Upper lobe of left lung (tissue), 6 donors: ENCODE measurements around the gene TENT5C. TPM values are rescaled to one million over a fixed set of nuclear protein-coding genes. Genes with fewer than 3 reads are reported as not detected.

Experiments
- ATAC-seq, 2 donors: fragments of 200-7000 bp; cut with Tn5 transposase; one replicate each; pipeline ENCODE4 v1.9.1; 2022; ENCODE audit warnings: mild to moderate bottlenecking in 2 of 2, moderate library complexity in 2 of 2; ENCODE audit not compliant: low FRiP score in 2 of 2
- DNase-seq, 2 donors: peaks; one replicate each; pipeline ENCODE4 v3.0.0-alpha.2; 2019 to 2020
- H3K27ac ChIP-seq, 4 donors: fragments of 200-600 bp; sonication (generic); one replicate each; pipeline ENCODE4 v1.5.1; 2016 to 2019
- H3K27me3 ChIP-seq, 4 donors: fragments of 200-600 bp; sonication (generic); one replicate each; pipeline ENCODE4 v1.5.1; 2017 to 2019
- H3K36me3 ChIP-seq, 4 donors: fragments of 200-600 bp; sonication (generic); one replicate each; pipeline ENCODE4 v1.5.1; 2016 to 2019
- H3K4me1 ChIP-seq, 4 donors: fragments of 200-600 bp; sonication (generic); one replicate each; pipeline ENCODE4 v1.5.1; 2018 to 2019
- H3K4me3 ChIP-seq, 4 donors: fragments of 200-600 bp; sonication (generic); one replicate each; pipeline ENCODE4 v1.5.1; 2017 to 2019; ENCODE audit warnings: mild to moderate bottlenecking in 2 of 4, moderate library complexity in 1 of 4
- H3K9me3 ChIP-seq, 4 donors: fragments of 200-600 bp; sonication (generic); one replicate each; pipeline ENCODE4 v1.5.1; 2018 to 2019
- EP300 ChIP-seq, 4 donors: sonication (generic); formaldehyde crosslinking; IDR thresholded peaks; one replicate each; pipeline ENCODE4 v1.5.1; 2017; ENCODE audit warnings: antibody characterized with exemption in 4 of 4, control low read depth in 2 of 4
- POLR2A ChIP-seq, 4 donors: fragments of 450-650 bp; IDR thresholded peaks; one replicate each; pipeline ENCODE4 v1.5.1; 2016 to 2017; ENCODE audit warnings: antibody characterized with exemption in 4 of 4, mild to moderate bottlenecking in 2 of 4
- POLR2AphosphoS5 ChIP-seq, 2 donors: sonication (generic); formaldehyde crosslinking; IDR thresholded peaks; one replicate each; pipeline ENCODE4 v1.5.1; 2017; ENCODE audit warnings: antibody characterized with exemption in 2 of 2
- WGBS, 2 donors: methylation state at CpG; one replicate each; pipeline ENCODE4 v1.1.5; 2017 to 2018; 5-methylcytosine and 5-hydroxymethylcytosine counted together
- total RNA-seq, 6 donors: library from RNA; depleted of rRNA in 4 of 6; stranded (reverse); fragments of >200 nt in 4 of 6; gene quantifications; one replicate each; pipeline versions ENCODE4 v1.1.0 to v1.2.1, GENCODE V29; 2016 to 2021
- TF ChIP-seq, protein P1 (sequence below), 6 experiments: fragments of 450-650 bp in 4 of 6; fragments of 200-600 bp in 2 of 6; sonication (generic) in 2 of 6; IDR thresholded peaks; one replicate each; pipeline ENCODE4 v1.5.1; 2016 to 2019; ENCODE audit warnings: antibody characterized with exemption in 6 of 6
- donor health status: DM: no; HTN: no; CAD: no; lungs with moderate emphysema.
- donor health status: DM: no; HTN: yes; CAD: no; lungs with severe emphysema.

The TENT5C gene
- total RNA-seq, 6 donors from 2014 or later, result 8.1 to 37.8 (median 18.4) TPM

DNA sequence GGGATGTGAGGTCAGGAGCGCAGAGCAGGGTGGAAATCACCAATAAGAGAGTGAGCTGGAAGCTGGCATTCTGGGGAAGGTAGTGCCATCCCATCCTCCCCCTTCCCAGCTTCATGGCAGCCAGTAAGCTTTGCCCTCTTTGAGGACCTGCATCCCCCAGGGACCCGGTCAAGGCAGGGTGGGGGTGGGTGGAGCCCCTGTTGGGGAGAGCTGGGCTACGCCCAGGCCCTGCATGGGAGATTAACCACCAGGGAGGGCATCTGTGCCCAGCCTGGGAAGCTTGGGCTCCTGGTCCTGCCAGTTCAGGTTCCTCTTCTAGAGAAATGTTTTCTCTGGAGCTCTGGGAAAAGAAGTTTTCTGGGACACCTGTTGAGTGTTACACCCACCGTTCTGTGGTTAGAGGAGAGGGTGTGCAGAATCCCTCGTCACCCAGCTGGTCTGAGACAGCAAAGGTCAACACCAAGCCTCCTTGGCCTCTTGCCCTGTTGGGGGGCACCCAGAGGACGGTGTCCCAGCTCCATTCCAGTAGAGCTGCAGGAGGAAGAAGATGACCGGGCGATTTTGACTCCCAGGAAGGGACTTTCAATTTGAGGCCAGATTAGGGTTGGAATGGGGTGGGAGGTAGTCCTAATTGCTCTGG lies 30.1 kb upstream of the TENT5C start:
- Histone ChIP-seq H3K27me3 (no peaks in the 10 kb centered on the region), H3K4me3 (no peak overlapping the region), H3K36me3 (no peaks in the 10 kb centered on the region), H3K27ac (no peak overlapping the region), H3K9me3 (no peaks in the 10 kb centered on the region), H3K4me1 (peaks cover 0 to 26% (median 8%) of the 10 kb centered on the region in 4 donors)
- TF ChIP-seq, protein P1, sequence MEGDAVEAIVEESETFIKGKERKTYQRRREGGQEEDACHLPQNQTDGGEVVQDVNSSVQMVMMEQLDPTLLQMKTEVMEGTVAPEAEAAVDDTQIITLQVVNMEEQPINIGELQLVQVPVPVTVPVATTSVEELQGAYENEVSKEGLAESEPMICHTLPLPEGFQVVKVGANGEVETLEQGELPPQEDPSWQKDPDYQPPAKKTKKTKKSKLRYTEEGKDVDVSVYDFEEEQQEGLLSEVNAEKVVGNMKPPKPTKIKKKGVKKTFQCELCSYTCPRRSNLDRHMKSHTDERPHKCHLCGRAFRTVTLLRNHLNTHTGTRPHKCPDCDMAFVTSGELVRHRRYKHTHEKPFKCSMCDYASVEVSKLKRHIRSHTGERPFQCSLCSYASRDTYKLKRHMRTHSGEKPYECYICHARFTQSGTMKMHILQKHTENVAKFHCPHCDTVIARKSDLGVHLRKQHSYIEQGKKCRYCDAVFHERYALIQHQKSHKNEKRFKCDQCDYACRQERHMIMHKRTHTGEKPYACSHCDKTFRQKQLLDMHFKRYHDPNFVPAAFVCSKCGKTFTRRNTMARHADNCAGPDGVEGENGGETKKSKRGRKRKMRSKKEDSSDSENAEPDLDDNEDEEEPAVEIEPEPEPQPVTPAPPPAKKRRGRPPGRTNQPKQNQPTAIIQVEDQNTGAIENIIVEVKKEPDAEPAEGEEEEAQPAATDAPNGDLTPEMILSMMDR (IDR thresholded peaks at IDR 0.05), result no peak
- TF ChIP-seq POLR2A (IDR thresholded peaks at IDR 0.05), result no peak
- no peak for TF ChIP-seq EP300 (IDR thresholded peaks at IDR 0.05)
- no peak for TF ChIP-seq POLR2AphosphoS5 (IDR thresholded peaks at IDR 0.05)
- no peak for ATAC-seq
- no peak for DNase-seq
- WGBS, 2 donors, result 82 to 88% methylated on average over 4 to 8 of the region's 8 CpGs

DNA sequence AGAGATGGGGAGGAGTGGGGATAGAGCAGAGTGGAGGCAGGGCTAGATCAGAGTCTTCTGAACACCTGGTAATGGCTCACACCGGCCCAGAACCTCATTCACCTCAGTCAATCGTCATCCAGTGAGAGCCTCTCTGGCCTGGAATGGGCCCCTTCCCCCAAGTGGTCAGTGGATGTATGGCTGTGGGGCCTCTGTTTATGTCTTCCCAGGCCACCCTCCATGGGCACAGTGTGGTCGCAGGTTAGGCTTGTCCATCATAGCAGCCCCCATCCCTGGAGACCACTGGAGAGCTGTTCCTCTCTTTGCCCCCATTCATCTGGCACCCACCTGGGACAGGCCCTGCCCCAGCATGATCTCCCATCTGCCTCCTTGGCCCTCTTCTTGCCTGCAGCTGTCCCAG lies 29.6 kb upstream of the TENT5C start:
- Histone ChIP-seq H3K36me3 (no peaks in the 10 kb centered on the region), H3K27me3 (no peaks in the 10 kb centered on the region), H3K9me3 (no peaks in the 10 kb centered on the region), H3K27ac (no peak overlapping the region), H3K4me3 (no peak overlapping the region), H3K4me1 (peaks cover 0 to 25% (median 8%) of the 10 kb centered on the region in 4 donors)
- WGBS, 2 donors, result 95 to 100% methylated on average over 2 to 3 of the region's 3 CpGs
- TF ChIP-seq POLR2AphosphoS5 (IDR thresholded peaks at IDR 0.05) (no peak), POLR2A (IDR thresholded peaks at IDR 0.05) (no peak), EP300 (IDR thresholded peaks at IDR 0.05) (no peak)
- TF ChIP-seq, protein P1 (IDR thresholded peaks at IDR 0.05), result no peak
- no peak for ATAC-seq
- DNase-seq, result no peak

DNA sequence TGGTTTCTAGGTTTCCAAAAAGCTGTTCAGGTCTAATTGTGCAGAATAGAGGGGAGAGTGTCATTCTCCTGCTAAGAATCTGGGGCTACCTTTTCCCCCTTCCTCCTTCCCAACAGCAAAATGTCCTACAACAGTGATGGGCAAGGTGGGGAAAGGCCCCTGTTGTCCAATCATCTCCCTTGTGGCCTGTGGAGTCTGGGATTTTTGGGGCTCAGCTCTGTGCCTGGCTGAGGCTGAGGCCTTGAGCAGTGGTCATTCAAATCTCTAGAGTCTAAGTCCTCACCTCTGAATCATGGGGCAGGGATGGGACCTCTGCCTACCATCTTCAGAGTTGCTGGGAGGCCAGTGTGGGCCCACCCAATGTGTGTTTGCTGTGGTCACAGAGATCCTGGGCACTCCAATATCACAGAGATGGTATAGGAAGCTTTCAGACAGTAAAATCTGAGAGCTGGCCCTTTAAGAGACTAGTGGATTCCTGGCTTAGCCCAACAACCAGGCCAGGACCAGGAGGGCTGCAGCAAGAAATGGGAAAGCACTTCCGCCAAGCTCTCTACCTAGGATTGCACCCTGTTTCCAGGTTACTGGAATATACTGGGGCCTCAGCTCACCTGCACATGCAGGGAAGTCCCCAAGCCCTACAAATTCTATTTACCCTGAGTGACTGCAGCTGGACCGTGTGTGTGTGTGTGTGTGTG lies 28.5 kb upstream of the TENT5C start:
- Histone ChIP-seq H3K27me3 (no peaks in the 10 kb centered on the region), H3K4me1 (peaks cover 0 to 14% (median 4%) of the 10 kb centered on the region in 4 donors), H3K27ac (peak overlapping the region in 1 of 4 donors; percentile 26), H3K9me3 (no peaks in the 10 kb centered on the region), H3K4me3 (no peak overlapping the region), H3K36me3 (no peaks in the 10 kb centered on the region)
- 35 to 79% methylated on average over 2 of the region's 2 CpGs for WGBS, 2 donors
- TF ChIP-seq POLR2A (IDR thresholded peaks at IDR 0.05) (no peak), EP300 (IDR thresholded peaks at IDR 0.05) (no peak), POLR2AphosphoS5 (IDR thresholded peaks at IDR 0.05) (no peak)
- TF ChIP-seq, protein P1 (IDR thresholded peaks at IDR 0.05), result no peak
- no peak for ATAC-seq
- peak in 1 of 2 donors; percentile 33 for DNase-seq

DNA sequence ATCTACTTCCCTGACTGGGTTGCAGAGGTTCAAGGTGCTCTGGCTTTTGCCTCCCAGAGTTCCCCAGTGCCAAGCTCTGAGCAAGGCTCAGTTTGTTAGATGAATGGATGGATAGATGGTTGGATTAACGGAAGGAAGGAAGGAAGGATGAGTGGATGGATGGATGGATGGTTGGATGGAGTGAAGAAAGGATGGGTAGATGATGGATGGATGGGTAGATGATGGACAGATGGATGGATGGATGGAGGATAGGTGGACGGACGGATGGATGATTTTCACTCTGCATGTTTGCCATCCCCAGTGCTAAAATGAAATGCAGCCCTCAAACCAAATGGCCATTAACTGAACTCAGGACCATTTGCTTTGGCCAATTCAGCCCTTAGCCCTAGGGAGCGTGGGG lies 27.4 kb upstream of the TENT5C start:
- WGBS, 2 donors, result 87 to 95% methylated on average over 4 of the region's 4 CpGs
- Histone ChIP-seq H3K27me3 (no peaks in the 10 kb centered on the region), H3K4me3 (no peak overlapping the region), H3K36me3 (no peaks in the 10 kb centered on the region), H3K9me3 (no peaks in the 10 kb centered on the region), H3K27ac (no peak overlapping the region), H3K4me1 (peaks cover 0 to 9% (median 0%) of the 10 kb centered on the region in 4 donors)
- ATAC-seq (no peak), DNase-seq (no peak)
- no peak for TF ChIP-seq POLR2A (IDR thresholded peaks at IDR 0.05)
- no peak for TF ChIP-seq EP300 (IDR thresholded peaks at IDR 0.05)

DNA sequence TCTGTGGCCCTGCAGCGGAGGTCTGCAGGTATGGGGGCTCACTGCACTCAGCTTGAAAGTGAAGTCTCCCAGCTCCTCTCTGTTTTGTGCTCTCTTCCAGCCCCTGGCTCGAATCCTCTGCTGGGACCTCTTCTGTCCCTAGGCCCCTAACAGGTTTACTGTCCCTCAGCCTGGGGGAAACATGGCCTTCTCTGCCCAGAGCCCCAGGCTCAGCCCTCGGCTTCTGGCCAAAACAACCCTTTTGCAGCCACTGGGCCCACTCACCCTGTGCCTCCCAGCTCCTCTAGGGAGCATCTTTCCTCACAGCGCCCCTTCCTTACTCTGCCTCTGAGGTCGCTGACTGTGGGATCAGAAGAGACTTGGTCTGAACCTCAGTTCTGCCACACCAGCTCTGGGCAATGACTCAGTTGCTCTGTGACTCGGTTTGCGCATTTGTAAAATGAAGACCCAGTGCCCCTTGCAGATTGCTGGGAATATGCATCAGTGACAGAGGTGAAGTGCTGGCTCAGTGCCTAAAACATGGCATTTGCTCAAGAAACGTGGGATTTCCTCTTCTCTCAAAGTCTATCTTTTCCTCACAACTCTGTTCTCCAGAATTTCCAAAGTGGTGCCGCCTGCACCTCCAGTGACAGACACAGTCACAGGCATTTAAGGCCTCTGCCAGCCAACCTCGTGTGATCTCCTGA lies 26.5 kb upstream of the TENT5C start:
- ATAC-seq, result no peak
- Histone ChIP-seq H3K4me1 (peaks cover 0 to 9% (median 0%) of the 10 kb centered on the region in 4 donors), H3K9me3 (no peaks in the 10 kb centered on the region), H3K27ac (no peak overlapping the region), H3K4me3 (no peak overlapping the region), H3K36me3 (no peaks in the 10 kb centered on the region), H3K27me3 (no peaks in the 10 kb centered on the region)
- 78 to 90% methylated on average over 9 to 10 of the region's 10 CpGs for WGBS, 2 donors
- DNase-seq, result no peak
- no peak for TF ChIP-seq POLR2AphosphoS5 (IDR thresholded peaks at IDR 0.05)
- no peak for TF ChIP-seq POLR2A (IDR thresholded peaks at IDR 0.05)
- TF ChIP-seq EP300 (IDR thresholded peaks at IDR 0.05), result no peak
- TF ChIP-seq, protein P1 (IDR thresholded peaks at IDR 0.05), result no peak
